ENCODE data around the gene CLSTN3. TPM values are rescaled to one million over a fixed set of nuclear protein-coding genes. Genes with fewer than 3 reads are reported as not detected.

The CLSTN3 gene
- total and polyA plus RNA-seq, 2 of the 8 experiments (the other 6 are each of a cell fraction or from before 2014, with no cell fraction given) = 20.4 to 26.3 TPM

GRCh38 chr12:7180685-7181084 is 50.5 kb downstream of the CLSTN3 start:
- H3K27ac ChIP-seq (ENCODE audit: low read depth, low read length) = no peak overlapping the region
- no peaks in the 10 kb centered on the region for H3K79me2 ChIP-seq (ENCODE audit: control insufficient read depth in 1 of 2, insufficient read depth in 2 of 2, low read length in 2 of 2)
- ChIA-PET CTCF (ENCODE audit: partially characterized antibody) (interaction anchor here (0.7 to 2.4 kb wide), 4 partner anchors 17 to 462 kb away, joined by 3 to 10 read pairs (median 6); no protein-coding TSS in a partner anchor), POLR2A (ENCODE audit: partially characterized antibody) (no interaction called here)
- H3K23me2 ChIP-seq (ENCODE audit: low read depth, low read length) = no peaks in the 10 kb centered on the region
- WGBS, 2 experiments (ENCODE audit: extremely low coverage in 1 of 2, insufficient coverage in 1 of 2, insufficient read length in 1 of 2, insufficient replicate concordance in 2 of 2, low coverage in 1 of 2, low lambda C conversion rate in 2 of 2, missing lambda C conversion rate in 1 of 2) = 75% methylated on average over 1 of the region's 1 CpG; no CpG with 5 or more reads in 1 of the 2 experiments
- no peak overlapping the region for H4K5ac ChIP-seq (ENCODE audit: insufficient read length, low read depth, low read length)
- H3K56ac ChIP-seq (replicated peaks; ENCODE audit: insufficient read length, low read depth, low read length) = no peak overlapping the region
- H2BK120ac ChIP-seq (replicated peaks; ENCODE audit: low read depth, low read length) = no peak overlapping the region
- H3K14ac ChIP-seq (ENCODE audit: insufficient read length) = no peak overlapping the region
- H2BK5ac ChIP-seq (ENCODE audit: low read depth, low read length) = no peak overlapping the region
- no peak overlapping the region for H3K18ac ChIP-seq (ENCODE audit: extremely low read depth, low read length)
- H2AK5ac ChIP-seq (ENCODE audit: low read depth, low read length) = no peak overlapping the region
- DNase-seq (ENCODE audit: low read depth in 1 of 2, low spot score in 2 of 2) = no peak
- no peak overlapping the region for H3K23ac ChIP-seq (ENCODE audit: insufficient read length)
- FAIRE-seq = no peak
- H3K4me1 ChIP-seq (replicated peaks in 1 of 4; ENCODE audit: control insufficient read depth in 3 of 4, insufficient read depth in 4 of 4, low read length in 3 of 4) = no peaks in the 10 kb centered on the region
- no peak overlapping the region for H2AFZ ChIP-seq (ENCODE audit: low read length)
- no peak overlapping the region for H3K4ac ChIP-seq (replicated peaks; ENCODE audit: insufficient read length, low read depth, low read length)
- H2BK12ac ChIP-seq (ENCODE audit: low read depth, low read length) = no peak overlapping the region
- no peaks in the 10 kb centered on the region for H3K79me1 ChIP-seq (ENCODE audit: low read depth, low read length)
- no peak overlapping the region for H2BK20ac ChIP-seq (ENCODE audit: low read length)
- H3K36me3 ChIP-seq (ENCODE audit: control insufficient read depth in 2 of 4, insufficient read depth in 4 of 4, low read length in 3 of 4) = no peaks in the 10 kb centered on the region
- H4K20me1 ChIP-seq (replicated peaks in 1 of 2; ENCODE audit: control insufficient read depth in 1 of 2, insufficient read depth in 2 of 2, low read length in 2 of 2) = no peaks in the 10 kb centered on the region
- peaks cover 10 to 20% of the 10 kb centered on the region in 2 experiments; a peak in 3 of 4 replicates for H3K9me3 ChIP-seq (ENCODE audit: insufficient read depth in 2 of 2, low read depth in 1 of 2, low read length in 1 of 2)
- H2BK15ac ChIP-seq (ENCODE audit: low read length) = no peak overlapping the region
- H3K4me2 ChIP-seq (ENCODE audit: insufficient read depth in 1 of 2, low read depth in 2 of 2, low read length in 2 of 2) = no peak overlapping the region
- no peaks in the 10 kb centered on the region for H3K27me3 ChIP-seq (replicated peaks in 1 of 4; ENCODE audit: control insufficient read depth in 3 of 4, extremely low read depth in 1 of 4, insufficient read depth in 3 of 4, low read length in 3 of 4)
- no peak overlapping the region for H3K9ac ChIP-seq (replicated peaks in 1 of 4; ENCODE audit: extremely low read depth in 1 of 4, low read depth in 3 of 4, low read length in 3 of 4)
- H4K8ac ChIP-seq (ENCODE audit: extremely low read depth, insufficient read depth, low read length) = no peak overlapping the region
- H3K4me3 ChIP-seq (ENCODE audit: extremely low read depth in 1 of 4, insufficient read depth in 2 of 4, low read depth in 3 of 4, low read length in 4 of 4) = no peak overlapping the region
- no peak overlapping the region for H4K91ac ChIP-seq (replicated peaks; ENCODE audit: insufficient read length, low read length)
- TF ChIP-seq EZH2 (IDR thresholded peaks at IDR 0.05; ENCODE audit: low read depth, low read length, severe bottlenecking) = no peak
- TF ChIP-seq CTCF (IDR thresholded peaks at IDR 0.05; ENCODE audit: control extremely low read depth in 1 of 3, insufficient read depth in 1 of 3, low read depth in 1 of 3, low read length in 3 of 3) = no peak
- no peak for TF ChIP-seq CTBP2 (IDR thresholded peaks at IDR 0.05; ENCODE audit: borderline replicate concordance, insufficient read depth, insufficient read length, low read length)
- TF ChIP-seq RFX5 (IDR thresholded peaks at IDR 0.05; ENCODE audit: borderline replicate concordance, low read depth, low read length) = no peak
- TF ChIP-seq TAF7 (optimal IDR thresholded peaks at IDR 0.05; ENCODE audit: borderline replicate concordance, low read depth, low read length) = no peak
- TF ChIP-seq TEAD4 (IDR thresholded peaks at IDR 0.05; ENCODE audit: low read depth, low read length) = no peak
- TF ChIP-seq POLR2A (IDR thresholded peaks at IDR 0.05; ENCODE audit: control extremely low read depth in 1 of 2, low read depth in 2 of 2, low read length in 2 of 2) = no peak
- no peak for TF ChIP-seq SIX5 (IDR thresholded peaks at IDR 0.05; ENCODE audit: low read depth, low read length)
- TF ChIP-seq SUZ12 (IDR thresholded peaks at IDR 0.05; ENCODE audit: low read length) = no peak
- TF ChIP-seq GABPA (IDR thresholded peaks at IDR 0.05; ENCODE audit: borderline replicate concordance, insufficient read depth, low read length) = no peak
- TF ChIP-seq SP2 (IDR thresholded peaks at IDR 0.05; ENCODE audit: low read length) = no peak
- no peak for TF ChIP-seq JUND (IDR thresholded peaks at IDR 0.05; ENCODE audit: low read length)
- no peak for TF ChIP-seq TCF12 (IDR thresholded peaks at IDR 0.05; ENCODE audit: low read depth, low read length)
